Erythroblast (primary cell): ENCODE results near the gene SNX32.
A peak's percentile ranks its signal among the peaks of the same experiment; 100 is the strongest.

ENCODE experiments used
- DNase-seq, 2 experiments: peaks; one replicate each; lab custom pipeline; 2025; lab: John Stamatoyannopoulos, UW
- GATA1 ChIP-seq: IDR thresholded peaks from 2 replicates; pipeline ENCODE4 v1.6.1; 2011; ENCODE audit warnings: low read depth, mild to moderate bottlenecking, control low read depth, low read length, moderate library complexity
- POLR2A ChIP-seq: IDR thresholded peaks from 2 replicates; pipeline ENCODE4 v1.6.1; 2011; ENCODE audit warnings: mild to moderate bottlenecking, low read length

SNX32 gene

GRCh38 chr11:65879617-65880016, 45.9 kb downstream of the SNX32 start, which contains the start of gene CTSW:
Gene CTSW, plus strand, starts transcription at chr11:65879837. Its CDS starts 18 bp downstream, at chr11:65879855.
- DNase-seq, result no peak
- TF ChIP-seq POLR2A (no peak), GATA1 (no peak)

GRCh38 chr11:65880027-65880426, 46.3 kb downstream of the SNX32 start:
- no peak for TF ChIP-seq GATA1
- no peak for TF ChIP-seq POLR2A
- no peak for DNase-seq

GRCh38 chr11:65880844-65881421, 47.2 kb downstream of the SNX32 start:
- no peak for DNase-seq
- TF ChIP-seq GATA1, result no peak

GRCh38 chr11:65882120-65883057, 48.6 kb downstream of the SNX32 start:
- TF ChIP-seq POLR2A (no peak), GATA1 (no peak)
- DNase-seq, result no peak

GRCh38 chr11:65883058-65883761, 49.4 kb downstream of the SNX32 start:
- TF ChIP-seq GATA1, result no peak
- TF ChIP-seq POLR2A, result no peak
- DNase-seq, result no peak

GRCh38 chr11:65883786-65884715, 50.3 kb downstream of the SNX32 start:
- no peak for TF ChIP-seq POLR2A
- no peak for TF ChIP-seq GATA1
- DNase-seq, result no peak

- DNase-seq, result peak; percentile 84 to 91
Measured at GRCh38 chr11:65884716-65885092, 50.9 kb downstream of the SNX32 start.

GRCh38 chr11:65885231-65885630, 51.5 kb downstream of the SNX32 start:
- DNase-seq, result no peak
- TF ChIP-seq GATA1 (no peak), POLR2A (no peak)

More at GRCh38 chr11:65884716-65885092, 50.9 kb downstream of the SNX32 start:
- TF ChIP-seq POLR2A (no peak), GATA1 (no peak)

- no peak for DNase-seq
- TF ChIP-seq POLR2A, result no peak
- TF ChIP-seq GATA1, result no peak
Measured at GRCh38 chr11:65885808-65886536, 52.2 kb downstream of the SNX32 start.

- no peak for TF ChIP-seq POLR2A
- no peak for TF ChIP-seq GATA1
- no peak for DNase-seq
Measured at GRCh38 chr11:65886826-65887722, 53.3 kb downstream of the SNX32 start.

- TF ChIP-seq GATA1 (no peak), POLR2A (no peak)
- no peak for DNase-seq
Measured at GRCh38 chr11:65887723-65888162, 54.0 kb downstream of the SNX32 start.
